Measurements from ENCODE around the gene NOTCH3.

GRCh38 chr19:15188851-15189250 is 11.9 kb downstream of the NOTCH3 start:
- no peak for TF ChIP-seq CTCF (IDR thresholded peaks at IDR 0.05; ENCODE audit: low read length)
- no peak for TF ChIP-seq EZH2 (IDR thresholded peaks at IDR 0.05; ENCODE audit: borderline replicate concordance, low read length)
